Kidney epithelial cell (primary cell): ENCODE results near the gene LHPP. TPM values are rescaled to one million over a fixed set of nuclear protein-coding genes. Genes with fewer than 3 reads are reported as not detected.

Source experiments
- DNase-seq: peaks from one replicate; pipeline ENCODE4 v3.0.0-alpha.2; 2010; ENCODE audit warnings: low read depth
- H3K27me3 ChIP-seq: 2 replicates; pipeline ENCODE4 v1.6.0; 2011; ENCODE audit warnings: low read length; ENCODE audit not compliant: control insufficient read depth, insufficient read depth
- H3K36me3 ChIP-seq: 2 replicates; pipeline ENCODE4 v1.5.1; 2011; ENCODE audit warnings: low read length; ENCODE audit not compliant: control insufficient read depth, insufficient read depth
- H3K4me3 ChIP-seq: 2 replicates; pipeline ENCODE4 v1.5.1; 2011; ENCODE audit warnings: low read depth, mild to moderate bottlenecking, control low read depth, low read length
- total RNA-seq: library from RNA; depleted of rRNA; stranded (reverse); fragments of >200 nt; gene quantifications from 2 replicates; pipeline ENCODE4 v1.2.3, GENCODE V29; 2015
- TF ChIP-seq, protein P1 (sequence below): IDR thresholded peaks from 2 replicates; pipeline ENCODE4 v1.5.1; 2011; ENCODE audit warnings: mild to moderate bottlenecking, moderate library complexity, low read length, control low read depth, inconsistent platforms; ENCODE audit not compliant: insufficient read depth, poor library complexity, severe bottlenecking

LHPP gene
- total RNA-seq, 1 donor from 2014 or later = 6.3 TPM

DNA sequence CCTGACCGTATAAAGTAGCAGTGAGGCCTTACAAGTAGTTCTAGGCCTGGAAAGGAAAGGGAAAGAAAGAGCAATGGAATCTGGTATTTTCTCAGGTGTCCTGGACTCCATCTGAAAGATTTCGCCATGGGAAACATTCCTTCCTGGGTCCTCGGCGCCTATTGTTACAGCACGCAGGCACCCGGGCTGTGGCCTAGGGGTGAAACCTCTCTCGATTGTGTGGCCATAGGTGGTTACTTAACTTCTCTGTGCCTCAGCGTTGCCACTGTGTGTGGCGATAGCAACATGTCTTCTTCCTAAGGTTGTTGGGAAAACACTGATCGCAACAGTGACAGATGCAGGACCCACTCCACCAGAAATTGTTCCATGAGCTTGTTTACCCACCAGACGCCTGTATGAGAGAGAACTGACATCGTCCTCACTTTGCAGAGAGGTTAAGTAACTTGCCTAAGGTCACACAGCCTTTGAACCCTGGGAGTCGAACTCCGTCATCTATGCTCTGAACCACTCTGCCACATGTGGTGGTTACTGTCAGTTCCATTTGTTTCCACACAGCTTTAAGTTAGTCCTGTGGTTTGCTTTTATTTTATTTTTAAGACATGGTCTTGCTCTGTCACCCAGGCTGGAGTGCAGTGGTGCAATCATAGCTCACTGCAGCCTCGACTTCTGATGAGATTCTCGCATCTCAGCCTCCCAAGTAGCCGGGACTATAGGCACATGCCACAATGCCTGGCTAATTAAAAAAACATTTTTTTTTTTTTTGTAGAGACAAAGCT is 73.4 kb downstream of the LHPP start:
- no peak for DNase-seq
- no peaks in the 10 kb centered on the region for H3K36me3 ChIP-seq
- no peaks in the 10 kb centered on the region for H3K27me3 ChIP-seq
- no peak overlapping the region for H3K4me3 ChIP-seq
- TF ChIP-seq, protein P1, sequence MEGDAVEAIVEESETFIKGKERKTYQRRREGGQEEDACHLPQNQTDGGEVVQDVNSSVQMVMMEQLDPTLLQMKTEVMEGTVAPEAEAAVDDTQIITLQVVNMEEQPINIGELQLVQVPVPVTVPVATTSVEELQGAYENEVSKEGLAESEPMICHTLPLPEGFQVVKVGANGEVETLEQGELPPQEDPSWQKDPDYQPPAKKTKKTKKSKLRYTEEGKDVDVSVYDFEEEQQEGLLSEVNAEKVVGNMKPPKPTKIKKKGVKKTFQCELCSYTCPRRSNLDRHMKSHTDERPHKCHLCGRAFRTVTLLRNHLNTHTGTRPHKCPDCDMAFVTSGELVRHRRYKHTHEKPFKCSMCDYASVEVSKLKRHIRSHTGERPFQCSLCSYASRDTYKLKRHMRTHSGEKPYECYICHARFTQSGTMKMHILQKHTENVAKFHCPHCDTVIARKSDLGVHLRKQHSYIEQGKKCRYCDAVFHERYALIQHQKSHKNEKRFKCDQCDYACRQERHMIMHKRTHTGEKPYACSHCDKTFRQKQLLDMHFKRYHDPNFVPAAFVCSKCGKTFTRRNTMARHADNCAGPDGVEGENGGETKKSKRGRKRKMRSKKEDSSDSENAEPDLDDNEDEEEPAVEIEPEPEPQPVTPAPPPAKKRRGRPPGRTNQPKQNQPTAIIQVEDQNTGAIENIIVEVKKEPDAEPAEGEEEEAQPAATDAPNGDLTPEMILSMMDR = no peak

- no peak for DNase-seq
- H3K27me3 ChIP-seq = peaks cover 2% of the 10 kb centered on the region
- H3K36me3 ChIP-seq = no peaks in the 10 kb centered on the region
- TF ChIP-seq, protein P1 = no peak
- H3K4me3 ChIP-seq = no peak overlapping the region
These were observed 74.3 kb downstream of the LHPP start for GRCh38 chr10:124535731-124536495.

DNA sequence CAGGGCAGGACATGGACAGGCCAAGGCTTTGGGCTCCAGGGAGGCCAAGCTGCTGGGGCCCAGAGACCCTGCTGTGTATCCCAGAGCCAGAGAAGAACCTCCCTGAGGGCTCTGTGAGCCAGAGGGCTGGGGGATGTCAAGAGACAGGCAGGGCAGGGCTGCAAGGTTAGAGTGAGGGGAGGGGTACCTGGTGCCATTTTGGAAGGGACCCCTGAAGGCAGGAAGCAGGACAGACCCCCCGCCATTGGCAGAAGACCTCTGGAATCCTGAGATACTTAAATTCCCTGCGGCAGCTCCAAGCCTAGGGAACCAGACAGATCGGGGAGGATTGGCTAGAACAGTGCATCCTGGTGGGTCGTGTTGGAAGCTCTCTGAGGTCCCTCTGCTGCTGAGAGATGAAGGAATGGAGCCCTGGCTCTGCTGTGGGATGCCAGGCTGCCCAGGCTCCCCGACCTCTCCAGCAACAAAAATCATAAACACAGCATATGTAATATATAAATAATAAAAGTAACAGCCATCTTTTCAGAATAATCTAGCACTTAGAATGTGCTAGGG is 75.0 kb downstream of the LHPP start:
- H3K36me3 ChIP-seq = no peaks in the 10 kb centered on the region
- TF ChIP-seq, protein P1 = no peak
- DNase-seq = no peak

DNA sequence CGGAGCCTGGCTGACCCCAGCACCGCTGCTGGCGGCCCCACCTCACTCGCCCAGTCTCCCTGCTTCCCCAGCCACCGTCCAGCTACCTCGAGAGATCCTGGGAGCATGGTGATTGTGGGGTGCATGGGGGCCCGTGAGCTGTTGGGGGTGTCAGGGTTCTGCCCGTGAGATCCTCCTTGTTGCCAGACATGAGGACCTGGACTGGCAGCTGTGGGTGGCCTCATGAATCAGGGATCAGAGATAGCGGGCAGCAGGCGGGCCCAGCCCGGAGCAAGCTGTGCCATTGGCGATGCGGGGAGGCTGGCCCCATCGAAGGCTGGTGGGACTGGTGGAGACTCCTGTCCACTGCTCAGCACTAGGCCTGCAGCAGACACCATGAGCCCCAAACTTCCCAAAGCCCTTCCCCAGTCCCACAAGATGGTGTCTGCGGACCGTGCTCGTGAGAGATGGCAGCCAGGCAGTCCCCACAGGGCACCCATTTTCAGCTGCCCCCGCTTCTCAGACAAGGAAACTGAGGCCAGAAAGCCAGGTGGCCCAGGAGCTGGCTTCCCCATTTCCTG is 75.6 kb downstream of the LHPP start:
- TF ChIP-seq, protein P1 = no peak
- Histone ChIP-seq H3K4me3 (no peak overlapping the region), H3K36me3 (no peaks in the 10 kb centered on the region), H3K27me3 (peaks cover 2% of the 10 kb centered on the region)
- no peak for DNase-seq

More for the DNA sequence above, 75.0 kb downstream of the LHPP start:
- Histone ChIP-seq H3K27me3 (peaks cover 2% of the 10 kb centered on the region), H3K4me3 (no peak overlapping the region)

GRCh38 chr10:124537891-124538290 is 76.3 kb downstream of the LHPP start:
- Histone ChIP-seq H3K36me3 (no peaks in the 10 kb centered on the region), H3K27me3 (peaks cover 5% of the 10 kb centered on the region), H3K4me3 (no peak overlapping the region)
- TF ChIP-seq, protein P1 = no peak
- no peak for DNase-seq
